Measurements from ENCODE around the gene DPP6.

DNA sequence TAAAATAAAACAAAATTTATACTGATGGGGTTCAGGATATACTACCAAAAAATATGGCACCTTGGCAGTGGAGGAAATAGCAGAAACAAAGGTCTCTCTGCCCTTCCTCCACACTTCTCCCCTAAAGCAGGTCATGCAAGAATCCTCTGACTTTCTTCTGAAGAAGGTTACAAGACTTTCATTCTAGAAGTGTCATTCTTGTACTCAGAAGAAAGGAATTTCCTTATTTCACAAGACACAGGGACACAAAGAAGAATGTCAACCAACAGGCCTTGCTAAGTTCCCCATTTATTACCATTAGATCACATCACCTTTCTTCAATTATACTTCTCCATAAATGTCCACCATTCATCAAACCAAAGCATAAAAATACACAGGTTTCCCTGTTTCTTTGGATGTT is 480.6 kb downstream of the DPP6 start:
- TF ChIP-seq, protein P1, sequence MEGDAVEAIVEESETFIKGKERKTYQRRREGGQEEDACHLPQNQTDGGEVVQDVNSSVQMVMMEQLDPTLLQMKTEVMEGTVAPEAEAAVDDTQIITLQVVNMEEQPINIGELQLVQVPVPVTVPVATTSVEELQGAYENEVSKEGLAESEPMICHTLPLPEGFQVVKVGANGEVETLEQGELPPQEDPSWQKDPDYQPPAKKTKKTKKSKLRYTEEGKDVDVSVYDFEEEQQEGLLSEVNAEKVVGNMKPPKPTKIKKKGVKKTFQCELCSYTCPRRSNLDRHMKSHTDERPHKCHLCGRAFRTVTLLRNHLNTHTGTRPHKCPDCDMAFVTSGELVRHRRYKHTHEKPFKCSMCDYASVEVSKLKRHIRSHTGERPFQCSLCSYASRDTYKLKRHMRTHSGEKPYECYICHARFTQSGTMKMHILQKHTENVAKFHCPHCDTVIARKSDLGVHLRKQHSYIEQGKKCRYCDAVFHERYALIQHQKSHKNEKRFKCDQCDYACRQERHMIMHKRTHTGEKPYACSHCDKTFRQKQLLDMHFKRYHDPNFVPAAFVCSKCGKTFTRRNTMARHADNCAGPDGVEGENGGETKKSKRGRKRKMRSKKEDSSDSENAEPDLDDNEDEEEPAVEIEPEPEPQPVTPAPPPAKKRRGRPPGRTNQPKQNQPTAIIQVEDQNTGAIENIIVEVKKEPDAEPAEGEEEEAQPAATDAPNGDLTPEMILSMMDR (IDR thresholded peaks at IDR 0.05): no peak
- TF ChIP-seq, protein P2, sequence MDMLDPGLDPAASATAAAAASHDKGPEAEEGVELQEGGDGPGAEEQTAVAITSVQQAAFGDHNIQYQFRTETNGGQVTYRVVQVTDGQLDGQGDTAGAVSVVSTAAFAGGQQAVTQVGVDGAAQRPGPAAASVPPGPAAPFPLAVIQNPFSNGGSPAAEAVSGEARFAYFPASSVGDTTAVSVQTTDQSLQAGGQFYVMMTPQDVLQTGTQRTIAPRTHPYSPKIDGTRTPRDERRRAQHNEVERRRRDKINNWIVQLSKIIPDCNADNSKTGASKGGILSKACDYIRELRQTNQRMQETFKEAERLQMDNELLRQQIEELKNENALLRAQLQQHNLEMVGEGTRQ (IDR thresholded peaks at IDR 0.05; ENCODE audit: borderline replicate concordance, low read depth, low read length): no peak
- TF ChIP-seq, protein P3, sequence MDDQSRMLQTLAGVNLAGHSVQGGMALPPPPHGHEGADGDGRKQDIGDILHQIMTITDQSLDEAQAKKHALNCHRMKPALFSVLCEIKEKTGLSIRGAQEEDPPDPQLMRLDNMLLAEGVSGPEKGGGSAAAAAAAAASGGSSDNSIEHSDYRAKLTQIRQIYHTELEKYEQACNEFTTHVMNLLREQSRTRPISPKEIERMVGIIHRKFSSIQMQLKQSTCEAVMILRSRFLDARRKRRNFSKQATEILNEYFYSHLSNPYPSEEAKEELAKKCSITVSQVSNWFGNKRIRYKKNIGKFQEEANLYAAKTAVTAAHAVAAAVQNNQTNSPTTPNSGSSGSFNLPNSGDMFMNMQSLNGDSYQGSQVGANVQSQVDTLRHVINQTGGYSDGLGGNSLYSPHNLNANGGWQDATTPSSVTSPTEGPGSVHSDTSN (IDR thresholded peaks at IDR 0.05): no peak
- no peak for TF ChIP-seq EZH2phosphoT487 (IDR thresholded peaks at IDR 0.05; ENCODE audit: borderline replicate concordance, low read depth)
- TF ChIP-seq, protein P4, sequence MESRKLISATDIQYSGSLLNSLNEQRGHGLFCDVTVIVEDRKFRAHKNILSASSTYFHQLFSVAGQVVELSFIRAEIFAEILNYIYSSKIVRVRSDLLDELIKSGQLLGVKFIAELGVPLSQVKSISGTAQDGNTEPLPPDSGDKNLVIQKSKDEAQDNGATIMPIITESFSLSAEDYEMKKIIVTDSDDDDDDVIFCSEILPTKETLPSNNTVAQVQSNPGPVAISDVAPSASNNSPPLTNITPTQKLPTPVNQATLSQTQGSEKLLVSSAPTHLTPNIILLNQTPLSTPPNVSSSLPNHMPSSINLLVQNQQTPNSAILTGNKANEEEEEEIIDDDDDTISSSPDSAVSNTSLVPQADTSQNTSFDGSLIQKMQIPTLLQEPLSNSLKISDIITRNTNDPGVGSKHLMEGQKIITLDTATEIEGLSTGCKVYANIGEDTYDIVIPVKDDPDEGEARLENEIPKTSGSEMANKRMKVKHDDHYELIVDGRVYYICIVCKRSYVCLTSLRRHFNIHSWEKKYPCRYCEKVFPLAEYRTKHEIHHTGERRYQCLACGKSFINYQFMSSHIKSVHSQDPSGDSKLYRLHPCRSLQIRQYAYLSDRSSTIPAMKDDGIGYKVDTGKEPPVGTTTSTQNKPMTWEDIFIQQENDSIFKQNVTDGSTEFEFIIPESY (IDR thresholded peaks at IDR 0.05; ENCODE audit: borderline replicate concordance, low read depth): no peak
